ENCODE data around the gene PRR16. TPM values are rescaled to one million over a fixed set of nuclear protein-coding genes. Genes with fewer than 3 reads are reported as not detected.
A peak's percentile ranks its signal among the peaks of the same experiment; 100 is the strongest.

The PRR16 gene
- total RNA-seq, 1 donor from 2014 or later: 18.3 TPM

DNA sequence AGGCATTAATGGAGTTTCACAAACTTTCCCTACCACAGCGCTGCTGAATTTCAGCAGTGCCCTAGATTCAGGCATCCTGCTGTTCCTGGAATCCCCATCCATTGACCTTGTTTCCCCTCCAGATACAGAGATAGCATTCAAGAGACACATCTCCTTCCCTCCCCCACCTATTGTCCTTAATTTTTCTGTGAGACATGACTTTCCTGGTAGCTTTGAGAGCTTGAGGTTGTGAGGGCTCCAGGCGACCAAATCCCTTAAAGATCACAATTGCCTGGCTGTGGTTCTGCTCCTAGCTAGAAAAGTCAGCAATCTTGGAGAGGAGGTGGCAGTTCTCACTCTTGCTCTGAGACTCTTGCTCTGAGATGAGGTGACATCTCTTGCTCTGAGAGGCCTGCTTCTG is 48.0 kb downstream of the PRR16 start:
- H3K9me3 Mint-ChIP-seq (ENCODE audit: unreplicated experiment): peaks cover 3% of the 10 kb centered on the region
- H3K4me1 Mint-ChIP-seq (ENCODE audit: unreplicated experiment): peaks cover 45% of the 10 kb centered on the region
- DNase-seq (ENCODE audit: extremely low spot score, unreplicated experiment): no peak
- TF ChIP-seq, protein P1, sequence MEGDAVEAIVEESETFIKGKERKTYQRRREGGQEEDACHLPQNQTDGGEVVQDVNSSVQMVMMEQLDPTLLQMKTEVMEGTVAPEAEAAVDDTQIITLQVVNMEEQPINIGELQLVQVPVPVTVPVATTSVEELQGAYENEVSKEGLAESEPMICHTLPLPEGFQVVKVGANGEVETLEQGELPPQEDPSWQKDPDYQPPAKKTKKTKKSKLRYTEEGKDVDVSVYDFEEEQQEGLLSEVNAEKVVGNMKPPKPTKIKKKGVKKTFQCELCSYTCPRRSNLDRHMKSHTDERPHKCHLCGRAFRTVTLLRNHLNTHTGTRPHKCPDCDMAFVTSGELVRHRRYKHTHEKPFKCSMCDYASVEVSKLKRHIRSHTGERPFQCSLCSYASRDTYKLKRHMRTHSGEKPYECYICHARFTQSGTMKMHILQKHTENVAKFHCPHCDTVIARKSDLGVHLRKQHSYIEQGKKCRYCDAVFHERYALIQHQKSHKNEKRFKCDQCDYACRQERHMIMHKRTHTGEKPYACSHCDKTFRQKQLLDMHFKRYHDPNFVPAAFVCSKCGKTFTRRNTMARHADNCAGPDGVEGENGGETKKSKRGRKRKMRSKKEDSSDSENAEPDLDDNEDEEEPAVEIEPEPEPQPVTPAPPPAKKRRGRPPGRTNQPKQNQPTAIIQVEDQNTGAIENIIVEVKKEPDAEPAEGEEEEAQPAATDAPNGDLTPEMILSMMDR (IDR thresholded peaks at IDR 0.05): no peak
- no peaks in the 10 kb centered on the region for H3K27me3 Mint-ChIP-seq (ENCODE audit: unreplicated experiment)
- peak overlapping the region; percentile 37 for H3K4me3 Mint-ChIP-seq (ENCODE audit: unreplicated experiment)
- no peaks in the 10 kb centered on the region for H3K36me3 Mint-ChIP-seq (ENCODE audit: unreplicated experiment)
- peak overlapping the region; percentile 81 for H3K27ac Mint-ChIP-seq (ENCODE audit: unreplicated experiment)

DNA sequence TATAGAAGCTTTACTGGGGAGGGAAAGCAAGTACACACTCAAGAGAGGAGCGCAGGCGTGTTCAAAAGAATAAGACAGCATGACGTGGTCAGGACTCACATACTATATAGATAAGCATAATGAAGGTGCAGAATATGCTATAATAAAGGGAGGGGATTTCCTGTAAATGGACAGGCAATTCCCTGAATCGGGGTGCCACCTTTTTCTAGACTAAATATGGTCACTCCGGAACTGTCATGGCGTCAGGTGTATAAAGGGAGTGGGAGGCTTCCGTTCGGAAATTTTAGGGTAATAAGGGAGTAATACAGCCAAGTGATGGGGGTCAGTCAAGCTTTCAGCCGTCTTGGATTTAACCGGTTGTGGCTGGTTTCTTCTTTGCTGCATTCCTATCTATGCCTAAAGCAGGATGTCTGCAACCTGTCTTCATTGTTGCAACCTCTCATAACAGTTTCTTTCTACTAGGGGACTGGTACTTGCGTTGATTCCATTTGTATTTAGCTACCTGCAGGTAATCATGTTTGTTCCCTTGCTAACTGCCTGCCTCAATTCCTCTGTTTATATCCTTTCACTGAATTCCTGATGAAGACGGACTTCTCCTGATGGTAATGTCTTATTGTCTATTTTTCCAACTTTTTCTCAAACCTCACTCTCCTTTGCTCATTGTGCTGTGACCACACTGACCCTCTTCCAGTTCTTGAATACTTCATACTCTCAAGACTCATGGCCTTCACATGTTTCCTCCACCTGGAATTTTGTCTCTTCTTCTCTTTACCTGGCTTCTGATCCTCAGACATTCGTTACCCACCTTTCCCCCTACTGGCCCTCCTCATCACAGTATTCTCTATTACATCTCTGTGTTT is 48.9 kb downstream of the PRR16 start:
- H3K27ac Mint-ChIP-seq (ENCODE audit: unreplicated experiment): no peak overlapping the region
- no peak overlapping the region for H3K4me3 Mint-ChIP-seq (ENCODE audit: unreplicated experiment)
- DNase-seq (ENCODE audit: extremely low spot score, unreplicated experiment): no peak
- peaks cover 47% of the 10 kb centered on the region for H3K4me1 Mint-ChIP-seq (ENCODE audit: unreplicated experiment)
- H3K9me3 Mint-ChIP-seq (ENCODE audit: unreplicated experiment): peaks cover 3% of the 10 kb centered on the region
- TF ChIP-seq, protein P1 (IDR thresholded peaks at IDR 0.05): no peak
- H3K36me3 Mint-ChIP-seq (ENCODE audit: unreplicated experiment): no peaks in the 10 kb centered on the region
- no peaks in the 10 kb centered on the region for H3K27me3 Mint-ChIP-seq (ENCODE audit: unreplicated experiment)

DNA sequence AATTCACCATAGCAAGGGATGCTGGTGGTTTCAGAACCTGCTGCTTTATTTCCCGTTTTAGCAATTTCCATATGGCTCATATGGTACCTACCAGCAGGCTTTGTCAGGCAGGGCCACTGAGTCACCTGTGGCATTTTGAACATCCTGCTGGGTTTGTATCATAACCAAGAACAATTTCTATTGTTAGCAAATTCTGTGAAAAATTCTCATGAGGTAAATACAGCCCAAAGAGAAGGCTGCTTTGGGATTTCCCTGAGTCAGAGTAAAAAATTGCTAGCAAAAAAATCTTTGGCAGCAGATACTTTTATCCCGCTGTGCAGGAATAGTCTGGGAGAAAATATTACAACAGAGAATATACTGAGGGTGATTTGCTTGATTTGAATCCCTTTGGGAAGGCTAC is 52.7 kb downstream of the PRR16 start:
- H3K27me3 Mint-ChIP-seq (ENCODE audit: unreplicated experiment): no peaks in the 10 kb centered on the region

GRCh38 chr5:120517607-120518252 is 53.6 kb downstream of the PRR16 start:
- no peaks in the 10 kb centered on the region for H3K9me3 Mint-ChIP-seq (ENCODE audit: unreplicated experiment)
- no peak overlapping the region for H3K4me3 Mint-ChIP-seq (ENCODE audit: unreplicated experiment)
- H3K27me3 Mint-ChIP-seq (ENCODE audit: unreplicated experiment): no peaks in the 10 kb centered on the region
- H3K36me3 Mint-ChIP-seq (ENCODE audit: unreplicated experiment): no peaks in the 10 kb centered on the region
- no peak for DNase-seq (ENCODE audit: extremely low spot score, unreplicated experiment)
- H3K27ac Mint-ChIP-seq (ENCODE audit: unreplicated experiment): peak overlapping the region; percentile 73
- TF ChIP-seq, protein P1 (IDR thresholded peaks at IDR 0.05): no peak
- H3K4me1 Mint-ChIP-seq (ENCODE audit: unreplicated experiment): peaks cover 23% of the 10 kb centered on the region

More for the DNA sequence above, 52.7 kb downstream of the PRR16 start:
- no peak overlapping the region for H3K4me3 Mint-ChIP-seq (ENCODE audit: unreplicated experiment)
- H3K36me3 Mint-ChIP-seq (ENCODE audit: unreplicated experiment): no peaks in the 10 kb centered on the region
- peak overlapping the region; percentile 56 for H3K27ac Mint-ChIP-seq (ENCODE audit: unreplicated experiment)
- TF ChIP-seq, protein P1 (IDR thresholded peaks at IDR 0.05): no peak
- DNase-seq (ENCODE audit: extremely low spot score, unreplicated experiment): no peak
- H3K4me1 Mint-ChIP-seq (ENCODE audit: unreplicated experiment): peaks cover 32% of the 10 kb centered on the region
- no peaks in the 10 kb centered on the region for H3K9me3 Mint-ChIP-seq (ENCODE audit: unreplicated experiment)

GRCh38 chr5:120518581-120518980 is 54.5 kb downstream of the PRR16 start:
- Mint-ChIP-seq H3K4me1 (ENCODE audit: unreplicated experiment) (peaks cover 23% of the 10 kb centered on the region), H3K27ac (ENCODE audit: unreplicated experiment) (no peak overlapping the region), H3K9me3 (ENCODE audit: unreplicated experiment) (no peaks in the 10 kb centered on the region), H3K27me3 (ENCODE audit: unreplicated experiment) (no peaks in the 10 kb centered on the region), H3K36me3 (ENCODE audit: unreplicated experiment) (no peaks in the 10 kb centered on the region), H3K4me3 (ENCODE audit: unreplicated experiment) (no peak overlapping the region)
- no peak for DNase-seq (ENCODE audit: extremely low spot score, unreplicated experiment)
- TF ChIP-seq, protein P1 (IDR thresholded peaks at IDR 0.05): no peak
